ENCODE results near the gene EXOSC2. TPM values are rescaled to one million over a fixed set of nuclear protein-coding genes. Genes with fewer than 3 reads are reported as not detected.
A peak's percentile ranks its signal among the peaks of the same experiment; 100 is the strongest.
"Not testable (repeated sequence)": the region's sequence is repeated elsewhere in the genome, so short reads cannot be mapped to it uniquely, and the experiment has no call there.

The EXOSC2 gene
- total and polyA plus RNA-seq, 2 experiments from 2014 or later = 31.0 to 47.4 TPM

GRCh38 chr9:130677252-130677651, 16.3 kb upstream of the EXOSC2 start:
- Histone ChIP-seq H3K4me3 (no peak overlapping the region), H3K9me3 (ENCODE audit: low read depth) (no peaks in the 10 kb centered on the region), H3K27ac (no peak overlapping the region), H3K4me1 (ENCODE audit: low read depth) (no peaks in the 10 kb centered on the region), H3K27me3 (peaks cover 53% of the 10 kb centered on the region), H3K36me3 (no peaks in the 10 kb centered on the region)
- no peak for TF ChIP-seq CTCF (IDR thresholded peaks at IDR 0.05; ENCODE audit: low read depth, low read length)
- no peak for DNase-seq (ENCODE audit: low read depth in 1 of 2, low spot score in 1 of 2)

GRCh38 chr9:130680836-130681768, 12.5 kb upstream of the EXOSC2 start:
- no peak for TF ChIP-seq CTCF (IDR thresholded peaks at IDR 0.05; ENCODE audit: low read depth, low read length)
- Histone ChIP-seq H3K4me3 (peak overlapping the region; percentile 47), H3K9me3 (ENCODE audit: low read depth) (no peaks in the 10 kb centered on the region), H3K27me3 (peaks cover 46% of the 10 kb centered on the region), H3K36me3 (no peaks in the 10 kb centered on the region), H3K4me1 (ENCODE audit: low read depth) (no peaks in the 10 kb centered on the region), H3K27ac (no peak overlapping the region)
- peak; percentile 89 to 91 for DNase-seq (ENCODE audit: low read depth in 1 of 2, low spot score in 1 of 2)

- H3K27me3 ChIP-seq = peaks cover 46% of the 10 kb centered on the region
- no peaks in the 10 kb centered on the region for H3K9me3 ChIP-seq (ENCODE audit: low read depth)
- no peaks in the 10 kb centered on the region for H3K4me1 ChIP-seq (ENCODE audit: low read depth)
- no peak for TF ChIP-seq CTCF (IDR thresholded peaks at IDR 0.05; ENCODE audit: low read depth, low read length)
- H3K36me3 ChIP-seq = no peaks in the 10 kb centered on the region
- no peak overlapping the region for H3K27ac ChIP-seq
- peak in 1 of 2 donors; percentile 55 for DNase-seq (ENCODE audit: low read depth in 1 of 2, low spot score in 1 of 2)
- peak overlapping the region; percentile 47 for H3K4me3 ChIP-seq
These were observed 11.7 kb upstream of the EXOSC2 start for GRCh38 chr9:130681769-130682420.

- peak; percentile 80 for TF ChIP-seq CTCF (IDR thresholded peaks at IDR 0.05; ENCODE audit: low read depth, low read length)
- H3K4me3 ChIP-seq = no peak overlapping the region
- no peaks in the 10 kb centered on the region for H3K9me3 ChIP-seq (ENCODE audit: low read depth)
- DNase-seq (ENCODE audit: low read depth in 1 of 2, low spot score in 1 of 2) = peak; percentile 78 to 90
- no peaks in the 10 kb centered on the region for H3K4me1 ChIP-seq (ENCODE audit: low read depth)
- no peaks in the 10 kb centered on the region for H3K36me3 ChIP-seq
- peaks cover 39% of the 10 kb centered on the region for H3K27me3 ChIP-seq
- no peak overlapping the region for H3K27ac ChIP-seq
These were observed 11.0 kb upstream of the EXOSC2 start for GRCh38 chr9:130682421-130683121.

GRCh38 chr9:130685104-130685503, 8.5 kb upstream of the EXOSC2 start:
- no peak overlapping the region for H3K4me3 ChIP-seq
- peaks cover 15% of the 10 kb centered on the region for H3K27me3 ChIP-seq
- no peaks in the 10 kb centered on the region for H3K9me3 ChIP-seq (ENCODE audit: low read depth)
- H3K27ac ChIP-seq = no peak overlapping the region
- peaks cover 2% of the 10 kb centered on the region for H3K4me1 ChIP-seq (ENCODE audit: low read depth)
- DNase-seq (ENCODE audit: low read depth in 1 of 2, low spot score in 1 of 2) = no peak
- H3K36me3 ChIP-seq = no peaks in the 10 kb centered on the region
- no peak for TF ChIP-seq CTCF (IDR thresholded peaks at IDR 0.05; ENCODE audit: low read depth, low read length)

GRCh38 chr9:130685945-130686344, 7.6 kb upstream of the EXOSC2 start:
- DNase-seq (ENCODE audit: low read depth in 1 of 2, low spot score in 1 of 2); H3K4me3 ChIP-seq; H3K27me3 ChIP-seq; H3K36me3 ChIP-seq; H3K27ac ChIP-seq; H3K4me1 ChIP-seq (ENCODE audit: low read depth); H3K9me3 ChIP-seq (ENCODE audit: low read depth): not testable (repeated sequence)

Data from cardiac muscle cell (in vitro differentiated cells and primary cell).